Stromal cell of bone marrow (primary cell): Measurements from ENCODE around the gene SCAMP2.

Experiments
- DNase-seq: peaks from one replicate; pipeline ENCODE4 v3.0.0-alpha.2; 2012; ENCODE audit warnings: low read depth

The SCAMP2 gene

GRCh38 chr15:74816624-74817369, 56.4 kb downstream of the SCAMP2 start:
- DNase-seq: no peak

- DNase-seq: no peak
Observed at GRCh38 chr15:74815961-74816360, 57.2 kb downstream of the SCAMP2 start.

- no peak for DNase-seq
Observed at GRCh38 chr15:74815121-74815934, 57.8 kb downstream of the SCAMP2 start.

- no peak for DNase-seq
Observed at GRCh38 chr15:74812533-74812932, 60.6 kb downstream of the SCAMP2 start, which contains the start of gene LMAN1L. Gene LMAN1L, plus strand, starts transcription at chr15:74812835. Its CDS starts 20 bp downstream, at chr15:74812855.

GRCh38 chr15:74809956-74810355, 63.2 kb downstream of the SCAMP2 start:
- no peak for DNase-seq

- no peak for DNase-seq
Observed at GRCh38 chr15:74809242-74809641, 63.9 kb downstream of the SCAMP2 start.

- DNase-seq: no peak
Observed at GRCh38 chr15:74808840-74809229, 64.3 kb downstream of the SCAMP2 start.

- DNase-seq: no peak
Observed at GRCh38 chr15:74808078-74808839, 64.9 kb downstream of the SCAMP2 start.

- DNase-seq: peak; percentile 42
Observed at GRCh38 chr15:74807282-74807681, 65.9 kb downstream of the SCAMP2 start.

GRCh38 chr15:74804935-74805334, 68.2 kb downstream of the SCAMP2 start:
- DNase-seq: no peak

- no peak for DNase-seq
Observed at GRCh38 chr15:74802862-74803447, 70.2 kb downstream of the SCAMP2 start.

GRCh38 chr15:74802290-74802689, 70.9 kb downstream of the SCAMP2 start:
- DNase-seq: no peak

GRCh38 chr15:74801311-74801997, 71.7 kb downstream of the SCAMP2 start:
- DNase-seq: no peak

GRCh38 chr15:74800559-74801094, 72.5 kb downstream of the SCAMP2 start:
- DNase-seq: no peak

- DNase-seq: peak; percentile 43
Observed at GRCh38 chr15:74799856-74800558, 73.2 kb downstream of the SCAMP2 start.

- DNase-seq: no peak
Observed at GRCh38 chr15:74799255-74799855, 73.8 kb downstream of the SCAMP2 start.

GRCh38 chr15:74798388-74799254, 74.5 kb downstream of the SCAMP2 start:
- no peak for DNase-seq

GRCh38 chr15:74795966-74796625, 77.1 kb downstream of the SCAMP2 start:
- no peak for DNase-seq

- no peak for DNase-seq
Observed at GRCh38 chr15:74794970-74795349, 78.2 kb downstream of the SCAMP2 start.
